Choroid plexus epithelial cell (primary cell): ENCODE results near the gene CILP2.
A peak's percentile ranks its signal among the peaks of the same experiment; 100 is the strongest.

Experiments used
- DNase-seq: peaks from one replicate; pipeline ENCODE4 v3.0.0-alpha.2; 2010; ENCODE audit warnings: low read depth
- H3K4me3 ChIP-seq: 2 replicates; pipeline ENCODE4 v1.5.1; 2011; ENCODE audit warnings: low read depth, mild to moderate bottlenecking, control low read depth, low read length, moderate library complexity
- TF ChIP-seq, protein P1 (sequence below): conservative IDR thresholded peaks from 2 replicates; pipeline ENCODE4 v1.5.1; 2011; ENCODE audit warnings: low read depth, mild to moderate bottlenecking, control low read depth, inconsistent platforms, low read length, moderate library complexity

Gene CILP2, protein sequence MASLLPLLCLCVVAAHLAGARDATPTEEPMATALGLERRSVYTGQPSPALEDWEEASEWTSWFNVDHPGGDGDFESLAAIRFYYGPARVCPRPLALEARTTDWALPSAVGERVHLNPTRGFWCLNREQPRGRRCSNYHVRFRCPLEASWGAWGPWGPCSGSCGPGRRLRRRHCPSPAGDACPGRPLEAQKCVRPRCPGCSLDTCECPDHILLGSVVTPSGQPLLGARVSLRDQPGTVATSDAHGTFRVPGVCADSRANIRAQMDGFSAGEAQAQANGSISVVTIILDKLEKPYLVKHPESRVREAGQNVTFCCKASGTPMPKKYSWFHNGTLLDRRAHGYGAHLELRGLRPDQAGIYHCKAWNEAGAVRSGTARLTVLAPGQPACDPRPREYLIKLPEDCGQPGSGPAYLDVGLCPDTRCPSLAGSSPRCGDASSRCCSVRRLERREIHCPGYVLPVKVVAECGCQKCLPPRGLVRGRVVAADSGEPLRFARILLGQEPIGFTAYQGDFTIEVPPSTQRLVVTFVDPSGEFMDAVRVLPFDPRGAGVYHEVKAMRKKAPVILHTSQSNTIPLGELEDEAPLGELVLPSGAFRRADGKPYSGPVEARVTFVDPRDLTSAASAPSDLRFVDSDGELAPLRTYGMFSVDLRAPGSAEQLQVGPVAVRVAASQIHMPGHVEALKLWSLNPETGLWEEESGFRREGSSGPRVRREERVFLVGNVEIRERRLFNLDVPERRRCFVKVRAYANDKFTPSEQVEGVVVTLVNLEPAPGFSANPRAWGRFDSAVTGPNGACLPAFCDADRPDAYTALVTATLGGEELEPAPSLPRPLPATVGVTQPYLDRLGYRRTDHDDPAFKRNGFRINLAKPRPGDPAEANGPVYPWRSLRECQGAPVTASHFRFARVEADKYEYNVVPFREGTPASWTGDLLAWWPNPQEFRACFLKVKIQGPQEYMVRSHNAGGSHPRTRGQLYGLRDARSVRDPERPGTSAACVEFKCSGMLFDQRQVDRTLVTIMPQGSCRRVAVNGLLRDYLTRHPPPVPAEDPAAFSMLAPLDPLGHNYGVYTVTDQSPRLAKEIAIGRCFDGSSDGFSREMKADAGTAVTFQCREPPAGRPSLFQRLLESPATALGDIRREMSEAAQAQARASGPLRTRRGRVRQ

DNA sequence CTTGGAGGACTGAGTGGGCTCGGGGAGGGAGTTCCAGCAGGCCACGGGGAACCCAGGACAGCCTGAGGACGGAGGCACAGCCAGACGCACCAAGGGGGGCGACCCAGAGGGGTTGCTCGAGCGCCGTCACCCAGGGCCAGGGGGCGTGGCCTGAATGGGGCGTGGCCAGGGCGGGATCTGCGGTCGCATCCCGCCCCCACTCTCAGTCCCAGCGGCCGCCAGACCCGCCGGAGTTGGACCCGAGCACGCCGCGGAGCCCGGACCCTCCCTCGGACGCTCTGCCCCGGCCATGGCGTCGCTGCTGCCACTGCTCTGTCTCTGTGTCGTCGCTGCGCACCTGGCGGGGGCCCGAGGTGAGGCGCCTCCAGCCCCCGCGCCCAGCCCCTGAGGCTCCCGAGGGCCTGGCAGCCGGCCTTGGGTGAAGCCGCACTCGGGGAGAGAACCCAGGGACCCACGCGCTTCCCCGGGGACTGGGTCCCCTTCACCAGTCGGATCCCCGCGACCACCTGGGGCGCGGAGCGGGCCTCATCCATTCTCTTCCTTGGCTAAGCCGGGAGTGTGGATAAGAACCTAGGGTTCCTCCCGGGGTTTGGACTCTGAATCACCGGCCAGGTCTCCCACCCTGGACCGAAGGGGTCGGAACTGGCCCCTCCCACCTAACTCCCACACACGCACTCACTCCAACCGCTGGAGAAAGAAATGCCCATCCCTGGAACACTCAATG is at the start of gene CILP2:
CILP2 (plus strand) TSS at position 205 of the 724 bp plus-strand sequence; CDS start at position 290, 85 bp downstream.
- TF ChIP-seq, protein P1, sequence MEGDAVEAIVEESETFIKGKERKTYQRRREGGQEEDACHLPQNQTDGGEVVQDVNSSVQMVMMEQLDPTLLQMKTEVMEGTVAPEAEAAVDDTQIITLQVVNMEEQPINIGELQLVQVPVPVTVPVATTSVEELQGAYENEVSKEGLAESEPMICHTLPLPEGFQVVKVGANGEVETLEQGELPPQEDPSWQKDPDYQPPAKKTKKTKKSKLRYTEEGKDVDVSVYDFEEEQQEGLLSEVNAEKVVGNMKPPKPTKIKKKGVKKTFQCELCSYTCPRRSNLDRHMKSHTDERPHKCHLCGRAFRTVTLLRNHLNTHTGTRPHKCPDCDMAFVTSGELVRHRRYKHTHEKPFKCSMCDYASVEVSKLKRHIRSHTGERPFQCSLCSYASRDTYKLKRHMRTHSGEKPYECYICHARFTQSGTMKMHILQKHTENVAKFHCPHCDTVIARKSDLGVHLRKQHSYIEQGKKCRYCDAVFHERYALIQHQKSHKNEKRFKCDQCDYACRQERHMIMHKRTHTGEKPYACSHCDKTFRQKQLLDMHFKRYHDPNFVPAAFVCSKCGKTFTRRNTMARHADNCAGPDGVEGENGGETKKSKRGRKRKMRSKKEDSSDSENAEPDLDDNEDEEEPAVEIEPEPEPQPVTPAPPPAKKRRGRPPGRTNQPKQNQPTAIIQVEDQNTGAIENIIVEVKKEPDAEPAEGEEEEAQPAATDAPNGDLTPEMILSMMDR = no peak
- no peak for DNase-seq
- peak within 1 kb of the TSS; percentile 42 for H3K4me3 ChIP-seq

DNA sequence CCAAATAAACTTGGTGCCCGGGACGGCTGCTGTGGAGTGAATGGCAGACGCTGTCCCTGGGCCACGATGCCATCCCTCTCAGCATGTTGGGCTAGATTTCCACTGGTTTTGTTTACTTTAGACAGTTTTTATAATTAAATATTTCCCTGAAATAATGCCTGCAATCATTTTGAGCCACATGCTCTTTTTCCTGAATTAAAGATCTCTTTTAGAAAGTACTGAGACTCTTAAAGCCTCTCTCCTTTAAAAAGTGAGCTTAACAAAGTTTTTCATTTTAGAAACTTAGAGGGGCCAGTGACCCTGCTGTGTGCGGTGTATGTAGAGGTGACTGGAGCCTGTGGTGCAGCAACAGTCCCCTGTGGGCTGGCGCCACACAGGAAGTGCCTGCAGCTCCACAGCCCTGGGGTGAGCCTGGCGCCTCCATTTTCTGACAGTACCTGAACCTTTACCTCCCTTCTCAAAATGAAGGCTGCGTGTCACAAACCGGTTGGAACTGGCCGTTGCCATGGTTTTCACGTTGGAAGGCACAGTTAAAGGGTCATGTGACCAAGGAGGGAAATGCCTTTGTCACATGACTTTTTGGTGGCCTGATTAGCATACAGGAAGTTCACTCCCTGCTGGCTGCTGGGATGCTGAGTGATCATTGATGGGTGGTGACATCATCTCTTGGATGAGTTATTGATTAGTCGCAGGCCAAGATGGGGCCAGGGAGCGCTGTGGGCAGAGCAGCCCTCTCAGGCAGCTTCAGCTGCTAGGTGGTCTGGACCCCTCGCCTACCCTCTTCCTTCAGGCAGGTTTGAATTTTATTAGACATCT is 49.0 kb upstream of the CILP2 start:
- peak; percentile 97 for DNase-seq
- peak overlapping the region; percentile 38 for H3K4me3 ChIP-seq

GRCh38 chr19:19489804-19490204 is 48.3 kb upstream of the CILP2 start:
- DNase-seq = no peak
- no peak overlapping the region for H3K4me3 ChIP-seq

More for the DNA sequence above, 49.0 kb upstream of the CILP2 start:
- TF ChIP-seq, protein P1 = no peak

DNA sequence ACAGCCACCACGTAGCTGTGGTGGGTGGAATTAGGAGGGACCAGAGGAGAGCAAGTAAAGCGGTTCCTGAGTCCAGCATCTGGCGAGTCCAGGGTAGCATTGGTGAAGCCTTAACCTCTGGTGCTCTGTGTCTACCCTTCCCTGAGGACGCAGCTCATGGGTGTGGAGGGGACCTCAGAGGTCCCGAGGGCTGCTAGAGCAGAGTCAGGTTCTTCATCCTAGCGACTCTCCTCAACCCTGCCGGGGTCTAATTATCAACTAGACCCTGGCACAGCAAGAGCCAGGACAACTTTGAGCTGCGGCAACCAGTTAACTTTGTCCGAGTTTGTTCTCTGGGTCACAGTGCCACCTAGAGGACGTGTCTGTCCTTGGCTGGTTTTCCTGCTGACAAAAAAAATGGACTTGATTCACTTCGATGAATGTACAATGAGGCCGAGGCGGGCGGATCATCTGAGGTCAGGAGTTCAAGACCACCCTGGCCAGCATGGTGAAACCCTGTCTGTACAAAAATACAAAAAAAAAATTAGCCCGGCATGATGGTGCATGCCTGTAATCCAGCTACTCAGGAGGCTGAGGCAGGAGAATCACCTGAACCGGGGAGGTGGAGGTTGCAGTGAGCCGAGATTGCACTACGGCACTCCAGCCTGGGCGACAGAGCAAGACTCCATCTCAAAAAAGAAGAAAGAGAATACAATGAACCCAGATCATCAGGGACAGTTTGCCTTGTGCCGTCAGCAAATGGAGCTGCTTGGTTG is 47.7 kb upstream of the CILP2 start:
- H3K4me3 ChIP-seq = no peak overlapping the region
- peak; percentile 91 for DNase-seq
- TF ChIP-seq, protein P1 = peak; percentile 84

More at GRCh38 chr19:19489804-19490204, 48.3 kb upstream of the CILP2 start:
- TF ChIP-seq, protein P1 = no peak

DNA sequence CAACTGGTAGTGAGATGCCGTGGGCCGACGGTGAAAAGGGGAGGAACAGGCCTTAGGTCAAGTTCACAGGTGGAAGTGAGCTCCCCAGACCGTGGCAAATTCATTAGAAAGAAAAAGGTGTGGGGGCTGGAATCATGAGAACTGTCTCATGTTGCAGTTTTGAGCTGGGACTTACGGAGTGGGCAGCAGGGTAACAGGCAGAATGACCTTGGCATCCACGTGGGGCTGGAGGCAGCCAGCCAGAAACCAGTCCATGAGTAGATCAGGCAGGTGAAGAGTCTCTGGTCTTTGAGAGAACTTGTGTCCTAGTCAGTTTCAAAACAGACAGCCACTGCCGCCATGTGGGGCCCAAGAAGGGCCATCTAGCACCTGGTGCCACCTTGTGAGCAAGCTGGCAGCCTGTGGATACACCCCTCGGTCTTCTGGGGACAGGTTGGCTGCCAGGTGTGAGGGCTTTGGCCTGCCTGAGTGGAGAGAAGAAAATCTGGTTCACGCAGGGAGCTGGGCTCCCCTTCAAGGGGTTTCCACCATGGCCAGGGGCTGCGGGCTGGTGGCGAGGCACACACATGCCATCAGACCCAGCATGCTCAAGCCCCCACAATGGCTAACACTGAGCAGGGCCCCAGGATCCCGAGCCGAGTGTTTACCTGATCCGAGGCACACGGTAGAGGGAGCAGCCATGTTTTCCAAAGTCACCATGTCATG is 46.6 kb upstream of the CILP2 start:
- H3K4me3 ChIP-seq = no peak overlapping the region
- TF ChIP-seq, protein P1 = no peak
- DNase-seq = no peak
